Daoy (cell line): ENCODE data around the gene MKRN2. TPM values are rescaled to one million over a fixed set of nuclear protein-coding genes. Genes with fewer than 3 reads are reported as not detected.

Source experiments
- DNase-seq: peaks from one replicate; pipeline ENCODE4 v3.0.0-alpha.2; 2015; ENCODE audit warnings: low read depth
- total RNA-seq: library from RNA; depleted of rRNA; stranded (reverse); fragments of >200 nt; shearing (Covaris generic); gene quantifications from 2 replicates; pipeline ENCODE4 v1.2.3, GENCODE V29; 2014

MKRN2 gene
- total RNA-seq, 1 experiment from 2014 or later: 40.2 TPM

GRCh38 chr3:12553921-12554391 lies 2.9 kb upstream of the MKRN2 start:
- peak; percentile 26 for DNase-seq

- DNase-seq: no peak
Measured at GRCh38 chr3:12556314-12556689, 585 bp upstream of the MKRN2 start.

- no peak for DNase-seq
Measured at GRCh38 chr3:12557473-12558100, 700 bp downstream of the MKRN2 start.

- DNase-seq: no peak
Measured at GRCh38 chr3:12558706-12559105, 1.8 kb downstream of the MKRN2 start.

- no peak for DNase-seq
Measured at GRCh38 chr3:12559520-12559919, 2.6 kb downstream of the MKRN2 start.

GRCh38 chr3:12560505-12561190 lies 3.8 kb downstream of the MKRN2 start:
- no peak for DNase-seq

GRCh38 chr3:12561397-12561796 lies 4.5 kb downstream of the MKRN2 start:
- no peak for DNase-seq

GRCh38 chr3:12562451-12562850 lies 5.6 kb downstream of the MKRN2 start:
- no peak for DNase-seq

- no peak for DNase-seq
Measured at GRCh38 chr3:12566976-12567375, 10.1 kb downstream of the MKRN2 start.

- DNase-seq: no peak
Measured at GRCh38 chr3:12568747-12569146, 11.9 kb downstream of the MKRN2 start.

- no peak for DNase-seq
Measured at GRCh38 chr3:12569836-12570235, 12.9 kb downstream of the MKRN2 start.

- DNase-seq: no peak
Measured at GRCh38 chr3:12571986-12572385, 15.1 kb downstream of the MKRN2 start.

- no peak for DNase-seq
Measured at GRCh38 chr3:12574131-12574530, 17.2 kb downstream of the MKRN2 start.

- DNase-seq: no peak
Measured at GRCh38 chr3:12574661-12575060, 17.8 kb downstream of the MKRN2 start.

GRCh38 chr3:12577379-12577778 lies 20.5 kb downstream of the MKRN2 start:
- DNase-seq: no peak

GRCh38 chr3:12578742-12579141 lies 21.9 kb downstream of the MKRN2 start:
- no peak for DNase-seq

GRCh38 chr3:12579456-12579855 lies 22.6 kb downstream of the MKRN2 start:
- DNase-seq: no peak

GRCh38 chr3:12579905-12580304 lies 23.0 kb downstream of the MKRN2 start:
- no peak for DNase-seq

- DNase-seq: no peak
Measured at GRCh38 chr3:12582730-12583129, 25.8 kb downstream of the MKRN2 start.

- DNase-seq: no peak
Measured at GRCh38 chr3:12583280-12583679, 26.4 kb downstream of the MKRN2 start.

- no peak for DNase-seq
Measured at GRCh38 chr3:12584083-12584482, 27.2 kb downstream of the MKRN2 start.

GRCh38 chr3:12585181-12585580 lies 28.3 kb downstream of the MKRN2 start:
- DNase-seq: no peak

GRCh38 chr3:12585970-12586369 lies 29.1 kb downstream of the MKRN2 start:
- no peak for DNase-seq

GRCh38 chr3:12586403-12586802 lies 29.5 kb downstream of the MKRN2 start:
- DNase-seq: no peak
